Adipose tissue (tissue), 3 donors: ENCODE data around the gene SLC35G3. TPM values are rescaled to one million over a fixed set of nuclear protein-coding genes. Genes with fewer than 3 reads are reported as not detected.
"Not testable (repeated sequence)": the region's sequence is repeated elsewhere in the genome, so short reads cannot be mapped to it uniquely, and the experiment has no call there.

Source experiments
- H3K27ac ChIP-seq: one replicate; pipeline ENCODE4 v1.5.1; 2013; ENCODE audit warnings: low read depth, low read length
- WGBS, 3 donors: extraction: QIAGEN DNeasy Blood & Tissue Kit; methylation state at CpG; one replicate each; pipeline ENCODE4 v1.1.7; 2013; 5-methylcytosine and 5-hydroxymethylcytosine counted together
- polyA plus RNA-seq, 3 donors: library from polyadenylated mRNA; stranded (reverse); fragments of 200-250 nt; gene quantifications; one replicate each; pipeline ENCODE4 v1.2.3, GENCODE V29; 2013
- donor health status: healthy with polysubstance abuse.
- donor health status: Bipolar disorder and iron deficiency.
- donor health status: healthy.

Gene SLC35G3
- polyA plus RNA-seq, 3 donors: not detected

DNA sequence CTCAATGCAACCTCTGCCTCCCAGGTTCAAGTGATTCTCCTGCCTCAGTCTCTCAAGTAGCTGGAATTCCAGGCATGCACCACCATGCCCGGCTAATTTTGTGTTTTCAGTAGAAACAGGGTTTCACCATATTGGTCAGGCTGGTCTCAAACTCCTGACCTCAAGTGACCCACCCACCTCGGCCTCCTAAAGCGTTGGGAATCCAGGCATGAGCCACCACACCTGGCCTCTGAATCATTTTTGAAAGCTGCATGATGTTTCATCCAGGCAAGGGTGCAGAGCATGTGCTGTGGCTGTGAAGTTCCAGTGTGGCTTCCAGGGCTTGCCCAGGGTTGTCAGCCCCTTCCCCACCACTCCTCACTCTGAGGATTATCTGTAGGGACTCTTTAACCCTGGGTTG lies 21.9 kb downstream of the SLC35G3 start:
- 62 to 91% (median 88%) methylated on average over 3 of the region's 3 CpGs for WGBS, 3 donors
- H3K27ac ChIP-seq: not testable (repeated sequence)

GRCh38 chr17:35171834-35172233 lies 22.4 kb downstream of the SLC35G3 start:
- WGBS, 3 donors: 38 to 53% (median 48%) methylated on average over 2 of the region's 2 CpGs

DNA sequence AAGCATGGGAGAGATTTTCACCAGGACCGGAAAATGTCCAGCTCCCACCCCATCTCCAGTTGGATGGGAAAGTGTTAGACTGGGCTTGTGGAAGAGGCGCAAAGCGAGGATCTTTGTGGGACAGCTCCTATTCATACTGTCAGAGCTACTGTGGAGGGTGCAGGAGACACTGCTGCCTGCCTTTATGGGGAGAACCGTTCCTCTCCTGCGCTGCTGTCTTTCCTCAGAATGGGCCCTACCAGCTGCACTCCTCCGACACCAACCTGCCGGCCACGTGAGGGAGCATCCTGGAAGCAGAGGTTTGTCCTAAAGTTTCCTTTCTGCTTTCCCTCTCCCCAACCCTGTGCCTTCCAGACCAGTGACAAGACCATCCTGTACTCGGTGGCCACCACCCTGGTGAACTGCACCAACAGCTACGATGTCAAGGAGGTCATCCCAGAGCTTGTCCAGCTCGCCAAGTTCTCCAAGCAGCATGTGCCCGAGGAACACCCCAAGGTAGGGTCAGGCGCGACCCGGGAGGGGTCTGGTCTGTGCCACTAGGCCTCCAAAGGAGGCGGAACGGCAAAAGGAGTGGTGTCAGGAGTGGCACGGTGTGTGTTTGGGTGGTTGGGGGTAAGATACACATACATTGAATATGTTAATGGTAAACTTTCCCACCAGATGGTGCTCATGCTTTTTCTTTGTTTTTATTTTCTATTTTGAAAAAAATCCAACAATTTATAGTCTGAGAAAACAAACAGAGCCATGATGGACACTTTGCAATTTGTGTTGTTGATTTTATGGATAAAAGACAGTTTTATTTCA lies 23.0 kb downstream of the SLC35G3 start:
- WGBS, 3 donors: 64 to 73% (median 67%) methylated on average over 18 of the region's 18 CpGs
- H3K27ac ChIP-seq: no peak overlapping the region

More at GRCh38 chr17:35171834-35172233, 22.4 kb downstream of the SLC35G3 start:
- H3K27ac ChIP-seq: no peak overlapping the region

GRCh38 chr17:35169835-35170363 lies 24.3 kb downstream of the SLC35G3 start:
- H3K27ac ChIP-seq: no peak overlapping the region
- WGBS, 3 donors: 81 to 91% (median 90%) methylated on average over 17 of the region's 17 CpGs

DNA sequence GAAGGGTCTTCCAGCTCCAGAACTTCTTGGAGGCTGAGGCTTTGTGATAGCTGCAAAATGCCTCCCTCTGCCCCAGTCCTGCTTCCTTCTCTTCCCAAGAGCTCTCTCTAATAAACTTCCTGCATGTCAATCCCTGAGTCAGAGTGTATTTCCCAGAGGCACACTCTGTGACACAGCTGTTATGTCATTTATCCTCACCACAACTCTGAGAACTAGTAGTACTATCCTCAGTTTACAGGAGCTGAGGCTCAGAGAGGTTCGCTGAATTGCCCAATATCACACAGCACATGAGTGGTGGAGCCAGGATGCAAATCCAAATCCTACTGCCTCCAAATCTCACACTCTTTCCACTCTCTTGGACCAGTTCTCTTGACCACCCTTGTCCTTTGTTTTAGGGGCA lies 26.5 kb downstream of the SLC35G3 start:
- H3K27ac ChIP-seq: no peak overlapping the region
- WGBS, 3 donors: 84 to 93% (median 87%) methylated on average over 1 of the region's 1 CpG

GRCh38 chr17:35167046-35167445 lies 27.1 kb downstream of the SLC35G3 start:
- H3K27ac ChIP-seq: no peak overlapping the region
- 49 to 67% (median 57%) methylated on average over 3 of the region's 3 CpGs for WGBS, 3 donors

DNA sequence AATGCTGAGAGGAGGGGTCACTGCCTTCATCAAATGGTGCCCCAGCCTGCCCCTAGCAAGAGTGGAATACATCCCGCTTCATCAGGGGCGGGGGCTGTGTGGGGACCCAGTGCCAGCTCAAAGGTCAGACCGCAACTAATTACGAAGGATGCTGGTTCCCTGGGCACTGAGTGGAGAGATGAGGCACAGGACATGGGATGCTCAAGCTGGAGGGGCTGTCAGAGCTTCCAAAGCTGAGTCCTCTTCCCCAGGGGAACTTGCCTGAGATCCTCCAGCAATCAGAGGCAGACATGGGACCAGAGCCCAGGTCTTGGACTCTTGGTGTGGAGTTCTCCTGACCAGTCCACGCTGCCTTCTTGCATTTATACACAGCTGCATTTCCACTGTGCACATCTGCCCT lies 27.7 kb downstream of the SLC35G3 start:
- 66 to 77% (median 67%) methylated on average over 5 of the region's 5 CpGs for WGBS, 3 donors
- no peak overlapping the region for H3K27ac ChIP-seq

DNA sequence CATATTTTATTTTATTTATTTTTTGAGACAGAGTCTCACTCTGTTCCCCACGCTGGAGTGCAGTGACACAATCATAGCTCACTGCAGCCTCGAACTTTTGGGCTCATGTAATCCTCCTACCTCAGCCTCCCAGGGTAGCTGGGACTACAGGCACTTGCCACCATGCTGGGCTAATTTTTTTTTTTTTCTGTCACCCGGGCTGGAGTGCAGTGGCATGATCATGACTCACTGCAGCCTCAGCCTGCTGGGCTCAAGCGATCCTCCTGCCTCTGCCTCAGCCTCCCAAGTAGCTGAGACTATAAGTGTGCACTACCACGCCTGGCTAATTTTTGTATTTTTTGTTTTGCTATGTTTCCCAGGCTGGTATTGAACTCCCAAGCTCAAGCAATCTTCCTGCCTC lies 29.5 kb downstream of the SLC35G3 start:
- H3K27ac ChIP-seq: no peak overlapping the region
- 81 to 87% (median 84%) methylated on average over 5 of the region's 5 CpGs for WGBS, 3 donors

- 95 to 96% (median 96%) methylated on average over 7 of the region's 7 CpGs for WGBS, 3 donors
- no peak overlapping the region for H3K27ac ChIP-seq
Observed at GRCh38 chr17:35163886-35164285, 30.3 kb downstream of the SLC35G3 start.

DNA sequence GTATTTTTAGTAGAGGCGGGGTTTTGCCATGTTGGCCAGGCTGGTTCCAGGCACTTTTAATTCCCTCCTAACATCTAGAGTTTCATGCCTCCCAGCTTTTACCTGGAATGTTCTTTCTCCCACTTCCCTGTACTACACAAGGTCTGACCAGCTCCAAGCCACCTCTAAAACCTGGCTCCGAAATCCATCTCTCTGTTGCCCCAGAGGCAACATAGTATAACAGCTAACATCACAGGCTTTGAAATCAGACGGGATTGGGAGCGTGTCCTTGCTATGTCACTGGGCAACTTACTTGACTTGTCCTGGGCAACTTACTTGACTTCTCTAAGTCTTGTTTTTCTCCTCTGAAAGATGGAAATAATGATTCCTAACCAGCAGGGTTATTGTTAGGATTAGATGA lies 31.4 kb downstream of the SLC35G3 start:
- WGBS, 3 donors: 67 to 93% (median 91%) methylated on average over 4 of the region's 4 CpGs
- no peak overlapping the region for H3K27ac ChIP-seq

DNA sequence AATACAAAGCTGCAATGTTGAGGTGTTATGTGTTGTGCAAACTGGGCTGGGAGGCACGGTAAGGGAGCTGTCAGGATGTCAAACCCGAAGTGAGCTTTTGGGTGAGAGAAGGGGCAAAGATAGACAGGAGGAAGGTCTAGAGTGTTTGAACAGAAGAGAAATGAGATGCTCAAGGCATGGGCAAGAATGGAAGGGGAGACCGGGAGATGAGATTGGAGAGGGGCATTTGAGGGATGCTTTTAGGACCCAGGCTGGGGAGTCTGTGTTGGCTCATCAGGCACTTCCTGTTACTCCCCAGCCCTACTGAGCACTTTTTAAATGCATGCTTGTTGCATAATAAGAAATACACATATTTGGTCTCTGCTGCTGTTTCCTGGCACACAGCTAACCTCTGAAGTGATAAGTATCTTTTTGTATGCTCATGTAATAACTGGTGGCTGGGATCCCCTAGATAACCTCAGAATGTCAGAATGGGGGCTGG lies 32.9 kb downstream of the SLC35G3 start:
- 44 to 57% (median 52%) methylated on average over 3 of the region's 3 CpGs for WGBS, 3 donors
- H3K27ac ChIP-seq: no peak overlapping the region

- no peak overlapping the region for H3K27ac ChIP-seq
- WGBS, 3 donors: 63 to 80% (median 78%) methylated on average over 13 of the region's 13 CpGs
Observed at GRCh38 chr17:35160354-35161201, 33.6 kb downstream of the SLC35G3 start.

- 67 to 74% (median 73%) methylated on average over 2 of the region's 2 CpGs for WGBS, 3 donors
- H3K27ac ChIP-seq: no peak overlapping the region
Observed at GRCh38 chr17:35159940-35160339, 34.3 kb downstream of the SLC35G3 start.

DNA sequence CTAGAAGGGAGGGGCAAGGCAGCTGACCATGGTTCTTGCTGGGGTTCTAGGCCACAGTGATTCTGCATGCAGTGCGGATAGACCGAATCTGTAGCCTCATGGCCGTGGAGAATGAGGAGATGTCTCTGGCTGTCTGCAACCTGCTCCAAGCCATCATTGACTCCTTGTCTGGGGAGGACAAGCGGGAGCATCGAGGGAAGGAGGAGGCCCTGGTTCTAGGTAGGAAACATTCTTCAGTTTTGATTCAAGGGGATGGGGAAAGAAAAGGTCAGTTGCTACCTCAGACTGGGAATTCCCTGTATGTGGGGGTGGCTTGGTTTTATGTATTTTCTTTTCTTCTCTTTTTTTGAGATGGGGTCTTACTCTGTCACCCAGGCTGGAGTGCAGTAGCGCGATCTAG lies 38.9 kb downstream of the SLC35G3 start:
- H3K27ac ChIP-seq: no peak overlapping the region
- 91 to 97% (median 96%) methylated on average over 7 of the region's 7 CpGs for WGBS, 3 donors

GRCh38 chr17:35154196-35155165 lies 39.7 kb downstream of the SLC35G3 start:
- 82 to 91% (median 90%) methylated on average over 13 of the region's 13 CpGs for WGBS, 3 donors
- H3K27ac ChIP-seq: no peak overlapping the region

GRCh38 chr17:35152421-35153140 lies 41.6 kb downstream of the SLC35G3 start:
- H3K27ac ChIP-seq: no peak overlapping the region
- WGBS, 3 donors: 61 to 76% (median 69%) methylated on average over 13 of the region's 13 CpGs

DNA sequence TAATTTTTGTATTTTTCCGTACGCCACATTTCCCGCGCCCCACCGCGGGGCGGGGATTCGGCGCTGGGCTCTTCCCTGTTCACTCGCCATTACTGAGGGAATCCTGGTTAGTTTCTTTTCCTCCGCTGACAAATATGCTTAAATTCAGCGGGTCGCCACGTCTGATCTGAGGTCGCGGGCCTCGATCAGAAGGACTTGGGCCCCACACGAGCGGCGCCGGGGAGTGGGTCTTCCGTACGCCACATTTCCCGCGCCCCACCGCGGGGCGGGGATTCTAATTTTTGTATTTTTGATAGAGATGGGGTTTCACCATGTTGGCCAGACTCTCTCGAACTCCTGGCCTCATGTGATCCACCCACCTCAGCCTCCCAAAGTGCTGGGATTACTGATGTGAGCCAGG lies 43.1 kb downstream of the SLC35G3 start:
- H3K27ac ChIP-seq: not testable (repeated sequence)
- 89 to 92% (median 89%) methylated on average over 29 of the region's 29 CpGs for WGBS, 3 donors
